ENCODE measurements around the gene ZBTB16.

Gene ZBTB16

GRCh38 chr11:114027926-114028325 is 31.6 kb upstream of the ZBTB16 start:
- TF ChIP-seq CTCF (IDR thresholded peaks at IDR 0.05; ENCODE audit: insufficient read depth, low read length, poor library complexity, severe bottlenecking), result no peak
- no peak for DNase-seq (ENCODE audit: extremely low read depth, insufficient read length)
- Histone ChIP-seq H3K36me3 (ENCODE audit: control insufficient read depth, insufficient read depth, low read length) (no peaks in the 10 kb centered on the region), H3K4me3 (replicated peaks; ENCODE audit: low read depth, low read length) (no peak overlapping the region), H3K27me3 (replicated peaks; ENCODE audit: control insufficient read depth, insufficient read depth, low read length) (no peaks in the 10 kb centered on the region; the same call in none of the 2 replicates)

- no peaks in the 10 kb centered on the region for H3K36me3 ChIP-seq (ENCODE audit: control insufficient read depth, insufficient read depth, low read length)
- peaks cover 1% of the 10 kb centered on the region for H3K27me3 ChIP-seq (replicated peaks; ENCODE audit: control insufficient read depth, insufficient read depth, low read length)
- TF ChIP-seq CTCF (IDR thresholded peaks at IDR 0.05; ENCODE audit: insufficient read depth, low read length, poor library complexity, severe bottlenecking), result no peak
- H3K4me3 ChIP-seq (replicated peaks; ENCODE audit: low read depth, low read length), result no peak overlapping the region
- DNase-seq (ENCODE audit: extremely low read depth, insufficient read length), result no peak
Observed at GRCh38 chr11:114031246-114031966, 28.1 kb upstream of the ZBTB16 start.

- no peaks in the 10 kb centered on the region for H3K36me3 ChIP-seq (ENCODE audit: control insufficient read depth, insufficient read depth, low read length)
- no peak for TF ChIP-seq CTCF (IDR thresholded peaks at IDR 0.05; ENCODE audit: insufficient read depth, low read length, poor library complexity, severe bottlenecking)
- H3K27me3 ChIP-seq (replicated peaks; ENCODE audit: control insufficient read depth, insufficient read depth, low read length), result peaks cover 1% of the 10 kb centered on the region; the same call in 1 of the 2 replicates
- no peak overlapping the region for H3K4me3 ChIP-seq (replicated peaks; ENCODE audit: low read depth, low read length)
- no peak for DNase-seq (ENCODE audit: extremely low read depth, insufficient read length)
Observed at GRCh38 chr11:114031967-114032320, 27.6 kb upstream of the ZBTB16 start.

- no peak for DNase-seq (ENCODE audit: extremely low read depth, insufficient read length)
- Histone ChIP-seq H3K27me3 (replicated peaks; ENCODE audit: control insufficient read depth, insufficient read depth, low read length) (peaks cover 1% of the 10 kb centered on the region), H3K36me3 (ENCODE audit: control insufficient read depth, insufficient read depth, low read length) (no peaks in the 10 kb centered on the region), H3K4me3 (replicated peaks; ENCODE audit: low read depth, low read length) (no peak overlapping the region)
- TF ChIP-seq CTCF (IDR thresholded peaks at IDR 0.05; ENCODE audit: insufficient read depth, low read length, poor library complexity, severe bottlenecking), result no peak
Observed at GRCh38 chr11:114033066-114033465, 26.4 kb upstream of the ZBTB16 start.

- no peak for DNase-seq (ENCODE audit: extremely low read depth, insufficient read length)
- Histone ChIP-seq H3K36me3 (ENCODE audit: control insufficient read depth, insufficient read depth, low read length) (no peaks in the 10 kb centered on the region), H3K27me3 (replicated peaks; ENCODE audit: control insufficient read depth, insufficient read depth, low read length) (peaks cover 1% of the 10 kb centered on the region), H3K4me3 (replicated peaks; ENCODE audit: low read depth, low read length) (no peak overlapping the region)
- no peak for TF ChIP-seq CTCF (IDR thresholded peaks at IDR 0.05; ENCODE audit: insufficient read depth, low read length, poor library complexity, severe bottlenecking)
Observed at GRCh38 chr11:114033572-114033971, 25.9 kb upstream of the ZBTB16 start.

GRCh38 chr11:114034956-114035355 is 24.6 kb upstream of the ZBTB16 start:
- Histone ChIP-seq H3K36me3 (ENCODE audit: control insufficient read depth, insufficient read depth, low read length) (no peaks in the 10 kb centered on the region), H3K27me3 (replicated peaks; ENCODE audit: control insufficient read depth, insufficient read depth, low read length) (peaks cover 1% of the 10 kb centered on the region), H3K4me3 (replicated peaks; ENCODE audit: low read depth, low read length) (no peak overlapping the region)
- DNase-seq (ENCODE audit: extremely low read depth, insufficient read length), result no peak
- no peak for TF ChIP-seq CTCF (IDR thresholded peaks at IDR 0.05; ENCODE audit: insufficient read depth, low read length, poor library complexity, severe bottlenecking)
